Vagina (tissue), 2 donors: ENCODE measurements around the gene SLC17A4.

Experiments used
- POLR2A ChIP-seq, 2 donors: fragments of 450-650 bp; IDR thresholded peaks; one replicate each; pipeline ENCODE4 v1.6.1; 2017; ENCODE audit warnings: antibody characterized with exemption in 2 of 2, mild to moderate bottlenecking in 2 of 2, moderate library complexity in 2 of 2
- POLR2AphosphoS5 ChIP-seq, 2 donors: sonication (generic); formaldehyde crosslinking; IDR thresholded peaks; one replicate each; pipeline ENCODE4 v1.9.0; 2017; ENCODE audit warnings: antibody characterized with exemption in 2 of 2, mild to moderate bottlenecking in 2 of 2, low read depth in 1 of 2; ENCODE audit not compliant: insufficient read depth in 1 of 2
- TF ChIP-seq, protein P1 (sequence below), 3 experiments: fragments of 450-650 bp in 2 of 3; fragments of 200-600 bp in 1 of 3; sonication (generic) in 1 of 3; IDR thresholded peaks; one replicate each; pipeline ENCODE4 v1.5.1; 2017 to 2019; ENCODE audit warnings: antibody characterized with exemption in 3 of 3, mild to moderate bottlenecking in 2 of 3, moderate library complexity in 2 of 3

DNA sequence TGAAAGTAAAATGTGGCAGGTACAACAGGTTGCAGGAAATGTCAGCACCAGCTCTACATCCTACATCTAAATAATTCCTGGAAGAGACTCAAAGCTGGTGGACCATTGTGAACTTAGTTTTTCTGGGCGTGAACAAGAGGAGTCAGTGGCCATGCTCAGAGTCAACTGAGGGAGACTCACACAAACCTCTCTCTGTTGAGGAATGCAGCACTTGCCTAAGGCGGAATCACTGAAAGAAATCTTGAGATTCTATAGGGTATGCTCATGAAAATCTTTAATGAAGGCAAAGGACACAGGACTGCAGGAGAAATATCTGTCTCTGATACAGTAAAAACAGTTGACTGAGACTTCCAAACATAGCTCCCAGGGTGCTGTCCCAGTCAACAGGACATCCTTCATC lies 22.5 kb downstream of the SLC17A4 start:
- no peak for TF ChIP-seq POLR2A (IDR thresholded peaks at IDR 0.05)
- TF ChIP-seq, protein P1, sequence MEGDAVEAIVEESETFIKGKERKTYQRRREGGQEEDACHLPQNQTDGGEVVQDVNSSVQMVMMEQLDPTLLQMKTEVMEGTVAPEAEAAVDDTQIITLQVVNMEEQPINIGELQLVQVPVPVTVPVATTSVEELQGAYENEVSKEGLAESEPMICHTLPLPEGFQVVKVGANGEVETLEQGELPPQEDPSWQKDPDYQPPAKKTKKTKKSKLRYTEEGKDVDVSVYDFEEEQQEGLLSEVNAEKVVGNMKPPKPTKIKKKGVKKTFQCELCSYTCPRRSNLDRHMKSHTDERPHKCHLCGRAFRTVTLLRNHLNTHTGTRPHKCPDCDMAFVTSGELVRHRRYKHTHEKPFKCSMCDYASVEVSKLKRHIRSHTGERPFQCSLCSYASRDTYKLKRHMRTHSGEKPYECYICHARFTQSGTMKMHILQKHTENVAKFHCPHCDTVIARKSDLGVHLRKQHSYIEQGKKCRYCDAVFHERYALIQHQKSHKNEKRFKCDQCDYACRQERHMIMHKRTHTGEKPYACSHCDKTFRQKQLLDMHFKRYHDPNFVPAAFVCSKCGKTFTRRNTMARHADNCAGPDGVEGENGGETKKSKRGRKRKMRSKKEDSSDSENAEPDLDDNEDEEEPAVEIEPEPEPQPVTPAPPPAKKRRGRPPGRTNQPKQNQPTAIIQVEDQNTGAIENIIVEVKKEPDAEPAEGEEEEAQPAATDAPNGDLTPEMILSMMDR (IDR thresholded peaks at IDR 0.05), result no peak
- no peak for TF ChIP-seq POLR2AphosphoS5 (IDR thresholded peaks at IDR 0.05; ENCODE audit: insufficient read depth in 1 of 2, low read depth in 1 of 2)
